ENCODE data around the gene TMEM164. TPM values are rescaled to one million over a fixed set of nuclear protein-coding genes. Genes with fewer than 3 reads are reported as not detected.

TMEM164 gene
- total and polyA plus RNA-seq, 2 of the 4 experiments (the other 2 are of a cell fraction): 6.3 to 7.1 TPM

- H2AK9ac ChIP-seq (replicated peaks; ENCODE audit: low read depth, low read length, poor library complexity): no peak overlapping the region
- 47% methylated on average over 3 of the region's 3 CpGs; no CpG with 5 or more reads in 1 of the 2 experiments for WGBS, 2 experiments (ENCODE audit: extremely low coverage in 2 of 2, insufficient read length in 1 of 2)
- no peaks in the 10 kb centered on the region for H3K36me3 ChIP-seq (ENCODE audit: control insufficient read depth, insufficient read depth, low read length)
- ChIA-PET CTCF (interaction anchor here (0.6 to 1.2 kb wide), 2 partner anchors 17 to 249 kb away, joined by 3 read pairs; no protein-coding TSS in a partner anchor), POLR2A (ENCODE audit: unreplicated experiment) (interaction anchor here (0.5 kb wide), 1 partner anchor 153 kb away, joined by 5 read pairs; no protein-coding TSS in a partner anchor)
- H3K9me3 ChIP-seq (ENCODE audit: control insufficient read depth, insufficient read depth, low read length): no peaks in the 10 kb centered on the region
- H2AK5ac ChIP-seq (ENCODE audit: low read depth, low read length): no peak overlapping the region
- no peak overlapping the region for H4K8ac ChIP-seq (ENCODE audit: low read depth in 2 of 2, low read length in 2 of 2)
- H3K4ac ChIP-seq (ENCODE audit: low read depth, low read length): no peak overlapping the region
- no peak overlapping the region for H2BK5ac ChIP-seq (ENCODE audit: low read depth, low read length, poor library complexity, severe bottlenecking)
- H3K27me3 ChIP-seq (ENCODE audit: control insufficient read depth, insufficient read depth, low read length): peaks cover 3% of the 10 kb centered on the region; the same call in 1 of the 2 replicates
- H2BK15ac ChIP-seq (ENCODE audit: low read depth, low read length): no peak overlapping the region
- no peak overlapping the region for H4K91ac ChIP-seq (ENCODE audit: insufficient read depth, low read depth, low read length)
- H3K4me3 ChIP-seq (ENCODE audit: insufficient read depth, low read depth, low read length): no peak overlapping the region
- intact Hi-C loops (cut with micrococcal nuclease): loop anchor here (2.0 kb wide), 1 partner anchor 153 kb away; no protein-coding TSS in a partner anchor
- no peaks in the 10 kb centered on the region for H4K20me1 ChIP-seq (ENCODE audit: insufficient read depth, low read length)
- no peak overlapping the region for H3K27ac ChIP-seq (ENCODE audit: insufficient read depth, low read length)
- dilution Hi-C loops (cut with HindIII; ENCODE audit: low sequenced_read_pairs, unreplicated experiment): no loop called here
- peaks cover 8% of the 10 kb centered on the region for H3K4me1 ChIP-seq (ENCODE audit: control insufficient read depth, insufficient read depth, low read length)
- H2BK20ac ChIP-seq (ENCODE audit: low read depth, low read length): no peak overlapping the region; the same call in 1 of the 2 replicates
- TF ChIP-seq CEBPB (IDR thresholded peaks at IDR 0.05; ENCODE audit: low read depth, low read length): peak; percentile 39
- no peak for TF ChIP-seq ELK1 (IDR thresholded peaks at IDR 0.05; ENCODE audit: borderline replicate concordance, low read depth, low read length)
- no peak overlapping the region for H3K4me2 ChIP-seq (ENCODE audit: low read depth, low read length)
- no peak overlapping the region for H3K9ac ChIP-seq (ENCODE audit: low read depth, low read length)
- H4K5ac ChIP-seq (ENCODE audit: low read depth, low read length): no peak overlapping the region
- 0 out of 2 replicates have a peak overlapping the region, but pooled peaks have one; percentile 17 for H3K14ac ChIP-seq (replicated peaks; ENCODE audit: low read depth, low read length)
- no TSS peak for BruUV-seq (replicated peaks)
- H2AFZ ChIP-seq (replicated peaks; ENCODE audit: low read length, poor library complexity): no peak overlapping the region
- in situ Hi-C loops (cut with MboI; ENCODE audit: low sequenced_read_pairs): no loop called here
- peaks cover 9% of the 10 kb centered on the region; the same call in 1 of the 2 replicates for H3K9me1 ChIP-seq (ENCODE audit: insufficient read depth, low read length)
- H3K18ac ChIP-seq (ENCODE audit: low read depth, low read length): no peak overlapping the region
- H3K79me1 ChIP-seq (ENCODE audit: low read depth in 1 of 2, low read length in 2 of 2): peaks cover 0 to 8% of the 10 kb centered on the region in 2 experiments; a peak in 2 of 4 replicates
- ATAC-seq (ENCODE audit: low read depth): no peak
- no peak overlapping the region for H3K23ac ChIP-seq (ENCODE audit: low read depth, low read length)
- H2BK120ac ChIP-seq (ENCODE audit: low read depth, low read length): no peak overlapping the region
- DNase-seq: peak; percentile 66
- no peak overlapping the region for H3K56ac ChIP-seq (ENCODE audit: extremely low read depth, insufficient read depth, low read length)
Observed at GRCh38 chrX:110163488-110163887, 160.6 kb downstream of the TMEM164 start.

All from IMR-90 (cell line).